Measurements from ENCODE around the gene ALPL.

DNA sequence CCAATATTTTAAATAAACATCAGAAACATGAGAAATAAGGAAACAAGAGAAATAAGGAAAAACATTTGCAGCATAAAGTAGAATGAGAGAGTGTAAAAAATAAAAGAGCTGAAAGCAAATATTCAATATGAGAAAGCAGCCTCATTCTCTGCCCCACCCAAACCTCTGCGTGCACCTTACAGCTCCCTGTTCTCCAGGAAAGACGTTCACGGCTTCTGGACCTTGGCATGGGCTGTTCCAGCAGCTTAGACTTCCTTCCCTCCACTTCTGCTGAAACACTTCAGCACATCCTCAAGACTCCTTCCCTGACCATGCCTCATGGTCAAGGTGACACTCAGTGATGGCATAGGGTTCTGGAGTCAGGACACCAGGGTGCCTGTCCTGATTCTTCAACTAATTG, 23.3 kb downstream of the ALPL start:
- TF ChIP-seq, protein P1, sequence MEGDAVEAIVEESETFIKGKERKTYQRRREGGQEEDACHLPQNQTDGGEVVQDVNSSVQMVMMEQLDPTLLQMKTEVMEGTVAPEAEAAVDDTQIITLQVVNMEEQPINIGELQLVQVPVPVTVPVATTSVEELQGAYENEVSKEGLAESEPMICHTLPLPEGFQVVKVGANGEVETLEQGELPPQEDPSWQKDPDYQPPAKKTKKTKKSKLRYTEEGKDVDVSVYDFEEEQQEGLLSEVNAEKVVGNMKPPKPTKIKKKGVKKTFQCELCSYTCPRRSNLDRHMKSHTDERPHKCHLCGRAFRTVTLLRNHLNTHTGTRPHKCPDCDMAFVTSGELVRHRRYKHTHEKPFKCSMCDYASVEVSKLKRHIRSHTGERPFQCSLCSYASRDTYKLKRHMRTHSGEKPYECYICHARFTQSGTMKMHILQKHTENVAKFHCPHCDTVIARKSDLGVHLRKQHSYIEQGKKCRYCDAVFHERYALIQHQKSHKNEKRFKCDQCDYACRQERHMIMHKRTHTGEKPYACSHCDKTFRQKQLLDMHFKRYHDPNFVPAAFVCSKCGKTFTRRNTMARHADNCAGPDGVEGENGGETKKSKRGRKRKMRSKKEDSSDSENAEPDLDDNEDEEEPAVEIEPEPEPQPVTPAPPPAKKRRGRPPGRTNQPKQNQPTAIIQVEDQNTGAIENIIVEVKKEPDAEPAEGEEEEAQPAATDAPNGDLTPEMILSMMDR (IDR thresholded peaks at IDR 0.05), result no peak
- no peak for TF ChIP-seq POLR2A (IDR thresholded peaks at IDR 0.05)

All from uterus (tissue), 2 donors.